SKM-1 (cell line): ENCODE measurements around the gene QRICH2.
"Not testable (repeated sequence)": the region's sequence is repeated elsewhere in the genome, so short reads cannot be mapped to it uniquely, and the experiment has no call there.

Experiments
- DNase-seq: peaks from one replicate; lab custom pipeline; 2025; ENCODE audit not compliant: unreplicated experiment; lab: John Stamatoyannopoulos, UW

The QRICH2 gene

DNA sequence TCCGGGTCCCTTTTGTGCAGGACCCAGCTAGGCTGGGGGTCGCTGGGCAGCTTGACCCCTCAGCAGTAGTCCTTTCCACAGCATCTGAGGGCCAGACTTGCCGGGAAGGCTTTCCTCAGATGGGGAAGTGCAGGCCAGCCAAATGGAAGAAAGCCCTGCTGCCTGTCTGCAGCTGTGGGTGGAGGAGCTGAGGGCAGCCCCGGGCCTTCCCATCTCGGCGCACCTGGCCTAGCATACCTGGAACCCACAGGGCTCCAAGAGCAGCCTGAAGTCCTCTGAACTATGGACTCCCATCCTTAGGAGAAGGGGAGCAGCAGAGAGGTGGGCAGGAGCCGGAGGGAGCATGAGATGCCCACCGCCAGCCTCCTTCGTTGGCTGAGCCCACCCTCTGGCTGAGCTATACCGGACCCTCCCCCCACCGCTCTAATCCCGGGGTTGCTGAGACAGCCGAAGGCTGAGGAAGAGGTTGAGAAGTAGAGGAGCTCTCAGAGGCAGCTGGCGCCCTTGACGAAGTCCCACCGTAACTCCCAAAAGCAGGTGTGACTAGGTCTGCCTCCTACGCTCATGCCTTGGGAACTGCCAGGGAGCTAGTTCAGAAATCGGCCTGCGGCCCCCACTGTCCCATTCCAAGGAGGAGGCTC, 29.7 kb downstream of the QRICH2 start:
- no peak for DNase-seq

- no peak for DNase-seq
Measured at GRCh38 chr17:76277300-76278267, 30.5 kb downstream of the QRICH2 start.

DNA sequence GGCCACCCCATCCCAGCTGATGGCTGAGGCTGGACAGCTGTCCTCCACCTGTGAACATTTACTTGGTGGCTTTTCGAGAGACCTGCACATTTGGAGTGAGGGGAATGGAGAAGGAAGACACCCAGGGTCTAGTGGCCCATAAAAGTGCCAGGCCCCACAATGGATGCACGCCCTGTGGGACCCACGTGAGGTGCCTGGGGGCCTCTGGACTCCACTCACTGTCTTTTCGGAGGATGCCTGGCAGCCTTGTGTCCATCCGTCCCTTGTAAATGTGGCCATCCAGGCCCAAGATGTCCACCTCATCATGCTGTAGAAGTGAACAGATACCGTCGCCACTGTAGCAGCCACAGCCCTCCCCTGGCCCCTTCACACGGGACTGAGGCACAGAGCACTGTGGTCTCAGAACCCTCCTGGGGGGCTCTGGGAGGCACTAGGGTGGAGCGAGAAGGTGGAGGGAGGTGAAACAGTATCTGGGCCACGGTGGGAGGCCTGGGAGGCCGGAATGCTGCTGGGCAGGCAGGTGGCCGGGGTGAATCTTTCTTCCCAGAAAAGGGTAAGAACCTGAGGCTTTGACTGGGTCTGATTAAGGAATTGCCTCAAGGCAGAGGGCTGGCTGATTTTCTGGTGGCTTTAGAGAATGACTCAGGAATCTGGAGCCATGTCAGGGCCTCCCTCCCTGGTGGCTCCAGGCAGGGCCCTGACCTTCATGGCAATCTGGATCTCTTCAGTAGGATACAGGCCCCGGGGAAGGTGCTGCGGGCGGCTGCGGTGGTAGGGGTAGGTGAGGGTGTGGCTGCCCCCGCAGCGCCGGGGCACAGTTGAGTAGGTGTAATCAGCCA, 31.4 kb downstream of the QRICH2 start:
- DNase-seq: no peak

- no peak for DNase-seq
Measured at GRCh38 chr17:76276069-76276431, 32.0 kb downstream of the QRICH2 start.

GRCh38 chr17:76275382-76276068, 32.6 kb downstream of the QRICH2 start:
- no peak for DNase-seq

GRCh38 chr17:76274112-76274956, 33.7 kb downstream of the QRICH2 start:
- no peak for DNase-seq

DNA sequence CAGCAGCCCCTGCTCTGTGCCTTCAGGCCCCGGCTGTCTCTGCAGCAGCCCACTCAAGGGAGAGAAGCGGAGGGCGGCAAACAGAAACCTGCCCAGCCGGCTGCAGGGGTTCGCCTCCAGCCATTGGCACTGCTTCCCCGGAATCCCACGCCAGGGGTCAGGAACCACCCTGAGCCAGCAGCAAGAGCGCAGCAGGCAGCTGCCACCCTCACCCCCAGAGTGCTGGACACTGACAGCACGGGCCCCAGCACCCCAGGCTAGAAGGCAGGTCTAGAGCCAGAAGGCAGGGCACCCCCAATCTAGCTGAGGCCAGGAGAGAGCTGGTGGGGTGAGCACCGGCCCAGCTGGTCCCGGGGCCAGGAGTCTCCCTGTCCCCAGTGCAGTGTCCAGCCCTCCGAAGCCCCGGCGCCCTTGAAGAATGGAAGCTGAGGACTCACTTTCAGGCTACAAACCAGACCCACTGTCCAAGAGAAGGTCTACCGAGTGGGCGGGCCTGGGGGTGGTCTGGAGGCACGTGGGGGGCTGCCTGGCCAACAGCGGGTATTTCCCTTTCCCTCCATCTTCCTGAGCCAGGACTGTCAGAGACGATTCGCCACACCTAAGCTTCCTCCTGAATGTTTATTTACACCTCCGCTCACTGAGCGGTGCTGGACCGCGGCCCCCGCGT, 34.5 kb downstream of the QRICH2 start:
- DNase-seq: no peak

DNA sequence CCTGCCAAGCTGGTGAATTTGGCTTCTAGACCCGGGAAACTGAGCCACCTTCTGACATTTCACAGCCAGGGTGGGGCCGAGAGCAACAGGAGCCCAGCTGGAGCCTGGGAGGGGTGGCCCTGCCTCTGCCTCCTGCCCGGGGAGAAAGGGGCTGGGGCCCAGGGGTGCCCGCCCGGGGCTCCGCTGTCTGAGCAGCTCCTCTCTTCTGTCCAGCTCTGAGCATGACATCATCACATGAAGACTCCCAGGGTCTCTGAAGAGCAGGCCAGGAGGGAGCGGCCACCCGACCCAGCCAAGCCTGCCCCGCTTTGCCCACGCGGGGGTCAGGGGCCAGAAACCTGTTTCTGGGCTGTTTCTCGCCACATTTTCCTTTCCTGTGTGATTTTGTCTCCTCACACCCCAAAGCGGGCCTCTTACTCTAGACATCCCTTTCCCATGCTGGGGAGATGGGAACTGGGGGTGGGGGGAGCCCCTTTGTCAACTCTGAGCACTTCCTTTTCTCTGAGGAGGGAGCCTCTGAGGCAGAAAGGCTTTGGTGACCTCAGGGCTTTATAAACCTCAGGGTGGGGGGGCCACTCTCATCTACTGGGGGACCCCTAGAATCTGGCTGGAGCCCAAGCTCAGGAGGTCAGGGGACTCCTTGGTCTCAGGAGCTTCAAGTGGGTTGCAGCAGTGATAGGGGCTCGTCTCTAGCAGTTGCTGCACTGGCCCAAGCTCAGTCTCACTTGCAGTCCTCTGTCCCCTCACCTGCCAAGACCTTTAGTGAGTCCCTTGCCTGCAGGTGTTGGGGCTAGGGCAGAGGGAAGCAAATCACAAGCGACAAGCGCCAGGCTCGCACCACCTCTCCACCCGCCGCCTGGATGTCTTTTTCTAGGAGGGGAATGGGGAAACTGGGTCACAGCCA, 35.3 kb downstream of the QRICH2 start:
- DNase-seq: no peak

GRCh38 chr17:76271669-76272540, 36.2 kb downstream of the QRICH2 start:
- DNase-seq: no peak

- DNase-seq: no peak
Measured at GRCh38 chr17:76270770-76271668, 37.1 kb downstream of the QRICH2 start.

DNA sequence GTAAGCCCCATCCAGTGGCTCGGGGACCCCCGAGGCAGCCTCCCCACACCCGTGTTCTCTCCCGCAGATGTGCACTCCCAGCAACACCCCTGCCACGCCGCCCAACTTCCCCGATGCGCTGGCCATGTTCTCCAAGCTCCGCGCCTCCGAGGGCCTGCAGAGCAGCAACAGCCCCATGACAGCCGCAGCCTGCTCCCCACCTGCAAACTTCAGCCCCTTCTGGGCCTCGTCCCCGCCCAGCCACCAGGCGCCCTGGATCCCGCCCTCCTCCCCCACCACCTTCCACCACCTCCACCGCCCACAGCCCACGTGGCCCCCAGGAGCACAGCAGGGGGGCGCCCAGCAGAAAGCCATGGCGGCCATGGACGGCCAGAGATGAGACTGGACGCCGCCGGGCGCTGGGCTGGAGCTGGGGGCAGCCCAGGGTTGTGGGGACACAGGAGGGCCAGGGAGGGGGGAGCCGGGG, 37.9 kb downstream of the QRICH2 start:
- no peak for DNase-seq

GRCh38 chr17:76268991-76269981, 38.8 kb downstream of the QRICH2 start:
- DNase-seq: no peak

- DNase-seq: peak; percentile 73
Measured at GRCh38 chr17:76268015-76268749, 39.9 kb downstream of the QRICH2 start.

DNA sequence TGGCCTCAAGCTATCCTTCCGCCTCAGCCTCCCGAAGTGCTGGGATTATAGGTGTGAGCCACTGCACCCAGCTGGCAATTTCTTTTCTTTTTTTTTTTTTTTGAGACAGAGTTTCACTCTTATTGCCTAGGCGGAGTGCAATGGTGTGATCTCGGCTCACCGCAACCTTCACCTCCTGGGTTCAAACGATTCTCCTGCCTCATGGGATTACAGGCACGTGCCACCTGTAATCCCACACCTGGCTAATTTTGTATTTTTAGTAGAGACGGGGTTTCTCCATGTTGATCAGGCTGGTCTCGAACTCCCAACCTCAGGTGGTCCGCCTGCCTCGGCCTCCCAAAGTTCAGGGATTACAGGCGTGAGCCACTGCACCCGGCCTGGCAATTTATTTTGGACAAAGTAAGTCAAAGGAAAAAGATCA, 40.5 kb downstream of the QRICH2 start:
- not testable (repeated sequence) for DNase-seq
